Measurements from ENCODE around the gene LRBA. TPM values are rescaled to one million over a fixed set of nuclear protein-coding genes. Genes with fewer than 3 reads are reported as not detected.

The LRBA gene
- total and polyA plus RNA-seq, 2 donors (not counting 3 experiments of a cell fraction or from before 2014, with no cell fraction given): 18.0 to 35.1 TPM

- intact Hi-C loops (cut with micrococcal nuclease): loop anchor here (5.0 kb wide), 1 partner anchor 63 kb away; no protein-coding TSS in a partner anchor
- Histone ChIP-seq H2AFZ (ENCODE audit: low read depth, low read length) (no peak overlapping the region), H3K4me2 (ENCODE audit: insufficient read depth, low read length) (no peak overlapping the region), H3K36me3 (ENCODE audit: control insufficient read depth in 2 of 2, extremely low read depth in 1 of 2, insufficient read depth in 2 of 2, low read length in 2 of 2) (no peaks in the 10 kb centered on the region), H3K79me2 (ENCODE audit: control insufficient read depth, insufficient read depth, low read length) (no peaks in the 10 kb centered on the region), H3K9me3 (replicated peaks; ENCODE audit: control insufficient read depth, insufficient read depth, low read length) (no peaks in the 10 kb centered on the region), H4K20me1 (replicated peaks; ENCODE audit: control insufficient read depth, extremely low read depth, insufficient read depth, low read length) (no peaks in the 10 kb centered on the region), H3K27ac (ENCODE audit: insufficient read depth, low read depth, low read length) (no peak overlapping the region), H3K4me3 (replicated peaks in 1 of 3; ENCODE audit: insufficient read depth in 1 of 3, low read depth in 1 of 3, low read length in 3 of 3) (no peak overlapping the region), H3K9me1 (replicated peaks; ENCODE audit: control insufficient read depth, extremely low read depth, insufficient read depth, low read length) (no peaks in the 10 kb centered on the region), H3K27me3 (ENCODE audit: control insufficient read depth in 2 of 2, insufficient read depth in 2 of 2, low read length in 2 of 2) (no peaks in the 10 kb centered on the region), H3K9ac (replicated peaks; ENCODE audit: extremely low read depth, insufficient read depth, low read length) (no peak overlapping the region), H3K4me1 (ENCODE audit: control insufficient read depth, extremely low read depth, insufficient read depth, low read length) (peaks cover 44% of the 10 kb centered on the region)
- DNase-seq (ENCODE audit: low read depth, low spot score): no peak
- no TSS peak for BruUV-seq (replicated peaks)
- POLR2A ChIA-PET: no interaction called here
- no peak for FAIRE-seq
- TF ChIP-seq EZH2 (IDR thresholded peaks at IDR 0.05; ENCODE audit: borderline replicate concordance, low read depth, low read length, severe bottlenecking): no peak
- no peak for TF ChIP-seq MYC (IDR thresholded peaks at IDR 0.05; ENCODE audit: low read depth, low read length)
- TF ChIP-seq POLR2AphosphoS5 (IDR thresholded peaks at IDR 0.05; ENCODE audit: insufficient read depth, low read depth, low read length): no peak
- TF ChIP-seq POLR2A (IDR thresholded peaks at IDR 0.05; ENCODE audit: low read depth, low read length): no peak
- TF ChIP-seq GATA2 (IDR thresholded peaks at IDR 0.05; ENCODE audit: insufficient read depth, insufficient read length, low read depth, low read length): no peak
- TF ChIP-seq MAX (IDR thresholded peaks at IDR 0.05; ENCODE audit: insufficient read depth, insufficient read length): no peak
- no peak for TF ChIP-seq JUN (IDR thresholded peaks at IDR 0.05; ENCODE audit: borderline replicate concordance, insufficient read depth, insufficient read length, low read depth)
- TF ChIP-seq FOS (IDR thresholded peaks at IDR 0.05; ENCODE audit: borderline replicate concordance, insufficient read depth, low read length): no peak
- TF ChIP-seq CTCF (IDR thresholded peaks at IDR 0.05; ENCODE audit: extremely low read depth in 1 of 2, insufficient read depth in 1 of 2, low read depth in 1 of 2, low read length in 2 of 2): no peak
- CTCF ChIA-PET: no interaction called here
- dilution Hi-C loops (cut with MboI; ENCODE audit: extremely low pct_ligation_motif_present, low sequenced_read_pairs): no loop called here
Observed at GRCh38 chr4:150235317-150235716, 779.8 kb downstream of the LRBA start.
